Caco-2 (cell line): ENCODE measurements around the gene DUSP14. TPM values are rescaled to one million over a fixed set of nuclear protein-coding genes. Genes with fewer than 3 reads are reported as not detected.

Source experiments
- BruUV-seq: library from RNA; stranded (reverse); fragments of 400-500 nt; replicated peaks from 2 replicates; lab custom pipeline; 2021; lab: Mats Ljungman, UMichigan
- CTCF ChIA-PET: fragments of 300-600 bp; sonication (Branson Sonifier 250); formaldehyde crosslinking; loops from one replicate; lab custom pipeline; 2022; ENCODE audit warnings: antibody characterized with exemption; lab: Charles Lee
- POLR2A ChIA-PET: fragments of 300-600 bp; sonication (Branson Sonifier 250); formaldehyde crosslinking; loops from one replicate; lab custom pipeline; 2022; ENCODE audit warnings: antibody characterized with exemption; lab: Charles Lee
- DNase-seq, 2 experiments: peaks; one replicate each; pipeline versions ENCODE4 v3.0.0 to v3.0.0-alpha.2; 2020 to 2022
- H3K27me3 ChIP-seq: replicated peaks from 2 replicates; pipeline ENCODE4 v1.6.0; 2011; ENCODE audit warnings: low read length; ENCODE audit not compliant: control insufficient read depth, insufficient read depth
- H3K36me3 ChIP-seq: 2 replicates; pipeline ENCODE4 v1.5.1; 2011; ENCODE audit warnings: low read length; ENCODE audit not compliant: control insufficient read depth, insufficient read depth
- H3K4me1 ChIP-seq: fragments of 250-450 bp; sonication (Bioruptor Pico); 2 replicates; pipeline ENCODE4 v1.5.1; 2020; ENCODE audit warnings: mild to moderate bottlenecking
- H3K4me3 ChIP-seq: 2 replicates; pipeline ENCODE4 v1.5.1; 2011; ENCODE audit warnings: low read depth, mild to moderate bottlenecking, control low read depth, low read length
- H3K9me3 ChIP-seq: fragments of 250-450 bp; sonication (Bioruptor Pico); 2 replicates; pipeline ENCODE4 v1.5.1; 2020; ENCODE audit warnings: mild to moderate bottlenecking, moderate library complexity
- H3K27ac Mint-ChIP-seq: one replicate; pipeline ENCODE4 v1.8.0; 2022; ENCODE audit warnings: mixed read lengths; ENCODE audit not compliant: unreplicated experiment
- H3K27me3 Mint-ChIP-seq: one replicate; pipeline ENCODE4 v1.8.0; 2022; ENCODE audit warnings: mixed read lengths; ENCODE audit not compliant: insufficient read depth, unreplicated experiment
- H3K36me3 Mint-ChIP-seq: one replicate; pipeline ENCODE4 v1.8.0; 2022; ENCODE audit warnings: mild to moderate bottlenecking, mixed read lengths; ENCODE audit not compliant: insufficient read depth, unreplicated experiment
- H3K4me1 Mint-ChIP-seq: one replicate; pipeline ENCODE4 v1.8.0; 2022; ENCODE audit warnings: low read depth, mixed read lengths; ENCODE audit not compliant: unreplicated experiment
- H3K4me3 Mint-ChIP-seq: one replicate; pipeline ENCODE4 v1.8.0; 2022; ENCODE audit warnings: mild to moderate bottlenecking, moderate library complexity, mixed read lengths; ENCODE audit not compliant: unreplicated experiment
- H3K9me3 Mint-ChIP-seq: one replicate; pipeline ENCODE4 v1.8.0; 2022; ENCODE audit warnings: mixed read lengths; ENCODE audit not compliant: unreplicated experiment
- intact Hi-C: fragments of 100-400 bp; cut with micrococcal nuclease; formaldehyde crosslinking; loops from one replicate; pipeline ENCODE4 v1.10.0; 2022; ENCODE audit not compliant: unreplicated experiment
- total RNA-seq: library from RNA; stranded (reverse); gene quantifications from 2 replicates; pipeline ENCODE4 v1.2.3, GENCODE V29; 2022
- TF ChIP-seq, protein P1 (sequence below), 2 experiments: fragments of 200-600 bp in 1 of 2; IDR thresholded peaks; 1 replicate in 1 of 2; 2 replicates in 1 of 2; pipeline versions ENCODE4 v1.5.1 to v1.8.0; 2011 to 2022; ENCODE audit warnings: antibody characterized with exemption in 1 of 2, control low read depth in 1 of 2, inconsistent platforms in 1 of 2, low read depth in 1 of 2, low read length in 1 of 2, mild to moderate bottlenecking in 1 of 2, moderate library complexity in 1 of 2; ENCODE audit not compliant: insufficient read depth in 1 of 2, severe bottlenecking in 1 of 2, unreplicated experiment in 1 of 2

DUSP14 gene
- total RNA-seq, 1 experiment from 2014 or later = 32.5 TPM

DNA sequence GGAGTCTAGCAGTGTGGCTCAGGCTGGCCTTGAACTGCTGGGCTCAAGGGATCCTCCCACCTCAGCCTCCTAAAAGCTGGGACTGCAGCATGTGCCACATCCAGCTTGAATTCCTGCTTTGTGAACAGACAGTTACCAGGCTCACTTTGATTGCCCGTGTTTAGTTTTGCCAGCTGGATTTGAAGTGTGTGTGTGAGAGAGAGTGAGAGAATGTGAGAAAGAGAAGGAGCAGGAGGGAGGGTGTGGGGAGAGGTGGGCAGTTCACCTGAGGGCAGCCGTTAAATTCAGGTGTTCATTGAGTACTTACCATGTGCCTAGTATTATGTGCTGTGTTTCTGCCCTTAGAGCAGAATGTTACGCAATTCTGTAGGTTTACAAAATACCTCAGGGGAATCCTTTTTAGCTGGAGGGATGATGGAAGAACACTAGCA lies 4.7 kb downstream of the DUSP14 start:
- Mint-ChIP-seq H3K27ac (peak overlapping the region; percentile 29), H3K9me3 (no peaks in the 10 kb centered on the region), H3K4me1 (peaks cover 35% of the 10 kb centered on the region), H3K27me3 (no peaks in the 10 kb centered on the region), H3K36me3 (peaks cover 22% of the 10 kb centered on the region), H3K4me3 (no peak overlapping the region)
- TF ChIP-seq, protein P1, sequence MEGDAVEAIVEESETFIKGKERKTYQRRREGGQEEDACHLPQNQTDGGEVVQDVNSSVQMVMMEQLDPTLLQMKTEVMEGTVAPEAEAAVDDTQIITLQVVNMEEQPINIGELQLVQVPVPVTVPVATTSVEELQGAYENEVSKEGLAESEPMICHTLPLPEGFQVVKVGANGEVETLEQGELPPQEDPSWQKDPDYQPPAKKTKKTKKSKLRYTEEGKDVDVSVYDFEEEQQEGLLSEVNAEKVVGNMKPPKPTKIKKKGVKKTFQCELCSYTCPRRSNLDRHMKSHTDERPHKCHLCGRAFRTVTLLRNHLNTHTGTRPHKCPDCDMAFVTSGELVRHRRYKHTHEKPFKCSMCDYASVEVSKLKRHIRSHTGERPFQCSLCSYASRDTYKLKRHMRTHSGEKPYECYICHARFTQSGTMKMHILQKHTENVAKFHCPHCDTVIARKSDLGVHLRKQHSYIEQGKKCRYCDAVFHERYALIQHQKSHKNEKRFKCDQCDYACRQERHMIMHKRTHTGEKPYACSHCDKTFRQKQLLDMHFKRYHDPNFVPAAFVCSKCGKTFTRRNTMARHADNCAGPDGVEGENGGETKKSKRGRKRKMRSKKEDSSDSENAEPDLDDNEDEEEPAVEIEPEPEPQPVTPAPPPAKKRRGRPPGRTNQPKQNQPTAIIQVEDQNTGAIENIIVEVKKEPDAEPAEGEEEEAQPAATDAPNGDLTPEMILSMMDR (IDR thresholded peaks at IDR 0.05; ENCODE audit: insufficient read depth in 1 of 2, low read depth in 1 of 2, low read length in 1 of 2, severe bottlenecking in 1 of 2, unreplicated experiment in 1 of 2) = no peak
- Histone ChIP-seq H3K4me3 (no peak overlapping the region), H3K27me3 (no peaks in the 10 kb centered on the region), H3K9me3 (no peaks in the 10 kb centered on the region), H3K36me3 (no peaks in the 10 kb centered on the region), H3K4me1 (peaks cover 18% of the 10 kb centered on the region)
- CTCF ChIA-PET = interaction anchor here (1.3 kb wide), 1 partner anchor 11 kb away, joined by 4 read pairs; no protein-coding TSS in a partner anchor
- intact Hi-C loops = no loop called here
- BruUV-seq = no TSS peak
- no peak for DNase-seq
- POLR2A ChIA-PET = no interaction called here

DNA sequence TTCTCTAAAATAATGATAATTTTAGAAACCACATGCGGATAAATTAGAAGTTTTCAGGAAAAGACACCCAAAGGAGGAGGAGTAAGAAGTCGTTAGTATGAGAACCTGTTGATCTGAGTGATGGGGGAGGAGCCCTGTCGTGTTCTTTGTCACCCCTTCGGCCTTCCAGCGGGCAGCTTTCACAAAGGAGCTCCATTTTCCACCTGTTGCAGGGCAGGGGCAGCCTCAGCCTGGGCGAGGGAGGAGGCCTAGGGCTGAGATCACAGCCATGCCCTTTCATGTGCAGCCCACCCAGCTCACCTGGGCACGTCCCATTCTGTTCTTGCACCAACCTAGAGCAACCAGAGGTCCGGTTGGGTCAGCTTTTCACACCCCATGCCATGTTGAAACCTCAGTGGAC lies 5.3 kb downstream of the DUSP14 start:
- no TSS peak for BruUV-seq
- intact Hi-C loops = no loop called here
- TF ChIP-seq, protein P1 (IDR thresholded peaks at IDR 0.05; ENCODE audit: insufficient read depth in 1 of 2, low read depth in 1 of 2, low read length in 1 of 2, severe bottlenecking in 1 of 2, unreplicated experiment in 1 of 2) = no peak
- H3K4me3 Mint-ChIP-seq = no peak overlapping the region
- POLR2A ChIA-PET = no interaction called here
- Histone ChIP-seq H3K27me3 (no peaks in the 10 kb centered on the region), H3K4me3 (no peak overlapping the region), H3K4me1 (peaks cover 18% of the 10 kb centered on the region), H3K9me3 (no peaks in the 10 kb centered on the region), H3K36me3 (no peaks in the 10 kb centered on the region)
- H3K27me3 Mint-ChIP-seq = no peaks in the 10 kb centered on the region
- peaks cover 35% of the 10 kb centered on the region for H3K4me1 Mint-ChIP-seq
- H3K9me3 Mint-ChIP-seq = no peaks in the 10 kb centered on the region
- no peak for DNase-seq
- H3K36me3 Mint-ChIP-seq = peaks cover 18% of the 10 kb centered on the region
- CTCF ChIA-PET = interaction anchor here (1.3 kb wide), 1 partner anchor 12 kb away, joined by 4 read pairs; no protein-coding TSS in a partner anchor
- H3K27ac Mint-ChIP-seq = no peak overlapping the region

DNA sequence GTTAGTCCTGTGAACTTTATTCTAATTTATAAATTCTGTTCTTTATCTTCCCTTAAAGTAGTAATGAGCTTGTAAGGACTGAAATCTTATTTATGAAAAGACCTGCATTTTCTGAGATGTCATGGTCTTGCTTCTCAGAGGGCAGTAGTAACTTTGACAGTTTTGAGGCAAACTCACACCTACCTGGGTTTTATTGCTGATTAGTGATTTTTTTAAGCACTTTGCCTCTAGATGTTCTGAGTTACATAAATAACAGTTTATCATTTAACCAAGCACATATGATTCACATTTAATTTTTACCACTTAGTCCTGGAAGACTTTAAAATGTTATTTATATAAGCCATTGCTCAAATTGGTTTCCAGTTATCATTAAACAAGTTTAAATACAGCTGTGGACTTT lies 10.7 kb downstream of the DUSP14 start:
- POLR2A ChIA-PET = no interaction called here

More for the DNA sequence above, 10.7 kb downstream of the DUSP14 start:
- Histone ChIP-seq H3K4me1 (peaks cover 17% of the 10 kb centered on the region; the same call in 1 of the 2 replicates), H3K9me3 (no peaks in the 10 kb centered on the region), H3K27me3 (no peaks in the 10 kb centered on the region), H3K36me3 (no peaks in the 10 kb centered on the region), H3K4me3 (no peak overlapping the region)
- Mint-ChIP-seq H3K36me3 (peaks cover 3% of the 10 kb centered on the region), H3K4me1 (peaks cover 7% of the 10 kb centered on the region), H3K27ac (no peak overlapping the region), H3K9me3 (no peaks in the 10 kb centered on the region), H3K27me3 (no peaks in the 10 kb centered on the region), H3K4me3 (no peak overlapping the region)
- no TSS peak for BruUV-seq
- CTCF ChIA-PET = no interaction called here
- TF ChIP-seq, protein P1 (IDR thresholded peaks at IDR 0.05; ENCODE audit: insufficient read depth in 1 of 2, low read depth in 1 of 2, low read length in 1 of 2, severe bottlenecking in 1 of 2, unreplicated experiment in 1 of 2) = no peak
- DNase-seq = no peak
- intact Hi-C loops = no loop called here
